GM23338 (cell line): ENCODE data around the gene TBCD. TPM values are rescaled to one million over a fixed set of nuclear protein-coding genes. Genes with fewer than 3 reads are reported as not detected.

Source experiments
- ATAC-seq: fragments of 200-7000 bp; cut with Tn5 transposase; 3 replicates; pipeline ENCODE4 v1.9.1; 2020
- DNase-seq: peaks from one replicate; pipeline ENCODE4 v3.0.0-alpha.2; 2015; ENCODE audit warnings: low spot score
- H2AFZ ChIP-seq: fragments of 200-600 bp; sonication (generic); 2 replicates; pipeline ENCODE4 v1.8.0; 2016; ENCODE audit warnings: antibody characterized with exemption, mild to moderate bottlenecking, moderate library complexity
- H3F3A ChIP-seq: fragments of 200-600 bp; sonication (generic); replicated peaks from 2 replicates; pipeline ENCODE4 v1.8.0; 2017; ENCODE audit warnings: antibody characterized with exemption, mixed run types, low read depth
- H3K27ac ChIP-seq: fragments of 200-600 bp; sonication (generic); 2 replicates; pipeline ENCODE4 v1.6.1; 2016; ENCODE audit warnings: low read depth
- H3K27me3 ChIP-seq: fragments of 200-600 bp; sonication (generic); 2 replicates; pipeline ENCODE4 v1.8.0; 2016; ENCODE audit warnings: mild to moderate bottlenecking, mixed run types, moderate library complexity; ENCODE audit not compliant: insufficient read depth
- H3K36me3 ChIP-seq: fragments of 200-600 bp; sonication (generic); 2 replicates; pipeline ENCODE4 v1.8.0; 2016; ENCODE audit warnings: mild to moderate bottlenecking; ENCODE audit not compliant: insufficient read depth
- H3K4me1 ChIP-seq: fragments of 200-600 bp; sonication (generic); 2 replicates; pipeline ENCODE4 v1.8.0; 2016; ENCODE audit warnings: mild to moderate bottlenecking, moderate library complexity; ENCODE audit not compliant: insufficient read depth
- H3K4me2 ChIP-seq: fragments of 200-600 bp; sonication (generic); 2 replicates; pipeline ENCODE4 v1.7.1; 2017; ENCODE audit warnings: mixed run types
- H3K4me3 ChIP-seq: fragments of 200-600 bp; sonication (generic); 2 replicates; pipeline ENCODE4 v1.6.1; 2016; ENCODE audit warnings: mixed run types
- H3K79me2 ChIP-seq: fragments of 200-600 bp; sonication (generic); replicated peaks from 2 replicates; pipeline ENCODE4 v1.8.0; 2017; ENCODE audit warnings: mild to moderate bottlenecking; ENCODE audit not compliant: insufficient read depth
- H3K9me2 ChIP-seq: fragments of 200-600 bp; sonication (generic); 2 replicates; pipeline ENCODE4 v1.8.0; 2017; ENCODE audit not compliant: insufficient read depth
- H4K20me1 ChIP-seq: fragments of 200-600 bp; sonication (generic); replicated peaks from 2 replicates; pipeline ENCODE4 v1.8.0; 2017; ENCODE audit warnings: mild to moderate bottlenecking; ENCODE audit not compliant: insufficient read depth
- H3K27ac Mint-ChIP-seq: 2 replicates; pipeline ENCODE4 v1.8.0; 2020; ENCODE audit warnings: inconsistent platforms, mild to moderate bottlenecking, moderate library complexity, mixed read lengths
- H3K27me3 Mint-ChIP-seq: 3 replicates; pipeline ENCODE4 v1.8.0; 2022; ENCODE audit warnings: low read depth, mild to moderate bottlenecking, moderate library complexity, mixed read lengths, inconsistent platforms; ENCODE audit not compliant: insufficient read depth, poor library complexity
- H3K36me3 Mint-ChIP-seq: 3 replicates; pipeline ENCODE4 v1.8.0; 2021; ENCODE audit warnings: low read depth, mild to moderate bottlenecking, inconsistent platforms, moderate library complexity, mixed read lengths
- H3K4me1 Mint-ChIP-seq: 3 replicates; pipeline ENCODE4 v1.8.0; 2020; ENCODE audit warnings: mild to moderate bottlenecking, inconsistent platforms, mixed read lengths
- H3K4me3 Mint-ChIP-seq: 3 replicates; pipeline ENCODE4 v1.8.0; 2021; ENCODE audit warnings: moderate library complexity, mild to moderate bottlenecking, inconsistent platforms, mixed read lengths
- H3K9me3 Mint-ChIP-seq: 3 replicates; pipeline ENCODE4 v1.8.0; 2020; ENCODE audit warnings: moderate library complexity, mild to moderate bottlenecking, inconsistent platforms, mixed read lengths
- CTCF ChIP-seq, 2 experiments: fragments of 200-600 bp in 1 of 2; sonication (generic) in 1 of 2; conservative IDR thresholded peaks; 2 replicates each; pipeline versions ENCODE4 v1.5.1 to v1.6.1; 2016 to 2017; ENCODE audit warnings: antibody characterized with exemption in 2 of 2, low read depth in 2 of 2, mild to moderate bottlenecking in 2 of 2, moderate library complexity in 1 of 2
- ETS1 ChIP-seq: IDR thresholded peaks from 2 replicates; pipeline ENCODE4 v1.6.1; 2016; ENCODE audit warnings: antibody characterized with exemption
- EZH2 ChIP-seq: fragments of 200-600 bp; sonication (generic); IDR thresholded peaks from one replicate; pipeline ENCODE4 v1.8.0; 2017; ENCODE audit warnings: antibody characterized with exemption, mild to moderate bottlenecking, low read depth; ENCODE audit not compliant: unreplicated experiment
- EZH2phosphoT487 ChIP-seq: fragments of 200-600 bp; sonication (generic); IDR thresholded peaks from one replicate; pipeline ENCODE4 v1.8.1; 2018; ENCODE audit warnings: antibody characterized with exemption; ENCODE audit not compliant: unreplicated experiment
- JUNB ChIP-seq: IDR thresholded peaks from one replicate; pipeline ENCODE4 v1.6.1; 2016; ENCODE audit warnings: antibody characterized with exemption; ENCODE audit not compliant: unreplicated experiment
- NANOG ChIP-seq: IDR thresholded peaks from 2 replicates; pipeline ENCODE4 v1.6.1; 2016; ENCODE audit warnings: antibody characterized with exemption, borderline replicate concordance
- POLR2AphosphoS5 ChIP-seq: IDR thresholded peaks from 2 replicates; pipeline ENCODE4 v1.6.1; 2016; ENCODE audit warnings: antibody characterized with exemption, low read depth
- REST ChIP-seq: IDR thresholded peaks from one replicate; pipeline ENCODE4 v1.6.1; 2018; ENCODE audit warnings: antibody characterized with exemption; ENCODE audit not compliant: unreplicated experiment
- STAT1 ChIP-seq: IDR thresholded peaks from one replicate; pipeline ENCODE4 v1.6.1; 2016; ENCODE audit warnings: antibody characterized with exemption; ENCODE audit not compliant: unreplicated experiment
- ZNF331 ChIP-seq: fragments of 250-450 bp; sonication (Bioruptor Pico); IDR thresholded peaks from 2 replicates; pipeline ENCODE4 v1.5.0; 2020; ENCODE audit warnings: low read depth, mild to moderate bottlenecking, moderate library complexity
- ZNF462 ChIP-seq: fragments of 250-450 bp; sonication (Bioruptor Pico); IDR thresholded peaks from 2 replicates; pipeline ENCODE4 v1.5.0; 2020; ENCODE audit warnings: mild to moderate bottlenecking, moderate library complexity
- polyA plus RNA-seq: library from polyadenylated mRNA; unstranded; fragments of >200 nt; fragmentation: Nextera tagmentation; extraction: Ambion mirVana; gene quantifications from 2 replicates; pipeline ENCODE4 v1.2.1, GENCODE V29; 2016
- total RNA-seq: library from RNA; depleted of rRNA; stranded (reverse); fragments of >200 nt; shearing (Covaris generic); gene quantifications from 2 replicates; pipeline ENCODE4 v1.2.3, GENCODE V29; 2014

Gene TBCD
- total and polyA plus RNA-seq, 2 experiments from 2014 or later: 75.0 to 116 TPM

- TF ChIP-seq ETS1: no peak
- TF ChIP-seq EZH2phosphoT487: no peak
- no peak for TF ChIP-seq JUNB
- no peak for TF ChIP-seq NANOG
- no peak for TF ChIP-seq STAT1
- TF ChIP-seq POLR2AphosphoS5: no peak
- no peak for TF ChIP-seq EZH2
- TF ChIP-seq ZNF462 (CRISPR knock-in tag): no peak
These were observed 50.4 kb downstream of the TBCD start (continued) for GRCh38 chr17:82802075-82802780.

- Mint-ChIP-seq H3K27me3 (peaks cover 15% of the 10 kb centered on the region), H3K4me1 (peaks cover 10% of the 10 kb centered on the region), H3K27ac (no peak overlapping the region; the same call in none of the 2 replicates), H3K9me3 (peaks cover 32% of the 10 kb centered on the region), H3K36me3 (peaks cover 57% of the 10 kb centered on the region), H3K4me3 (no peak overlapping the region)
- Histone ChIP-seq H3K36me3 (peaks cover 14% of the 10 kb centered on the region; the same call in 1 of the 2 replicates), H3K27ac (no peak overlapping the region), H3K27me3 (no peaks in the 10 kb centered on the region), H3K4me2 (no peak overlapping the region), H2AFZ (no peak overlapping the region), H3F3A (no peaks in the 10 kb centered on the region), H4K20me1 (no peaks in the 10 kb centered on the region; the same call in 1 of the 2 replicates), H3K79me2 (peaks cover 32% of the 10 kb centered on the region), H3K4me3 (no peak overlapping the region), H3K9me2 (no peaks in the 10 kb centered on the region), H3K4me1 (no peaks in the 10 kb centered on the region)
- no peak for ATAC-seq
- DNase-seq: no peak
- TF ChIP-seq ZNF331 (CRISPR knock-in tag) (no peak), CTCF (conservative IDR thresholded peaks at IDR 0.05; ENCODE audit: low read depth in 2 of 2) (no peak), REST (no peak)
These were observed 51.3 kb downstream of the TBCD start for GRCh38 chr17:82803185-82803584.
